Tibial nerve (tissue), 4 donors: Measurements from ENCODE around the gene GSN.

Source experiments
- CTCF ChIP-seq, 5 experiments: fragments of 200-600 bp in 3 of 5; fragments of 450-650 bp in 2 of 5; sonication (generic) in 3 of 5; IDR thresholded peaks; one replicate each; pipeline ENCODE4 v1.5.1; 2016 to 2019; ENCODE audit warnings: antibody characterized with exemption in 5 of 5, mild to moderate bottlenecking in 3 of 5, moderate library complexity in 2 of 5
- EP300 ChIP-seq, 2 donors: sonication (generic); formaldehyde crosslinking; IDR thresholded peaks; one replicate each; pipeline ENCODE4 v1.6.1; 2017; ENCODE audit warnings: antibody characterized with exemption in 2 of 2, mild to moderate bottlenecking in 1 of 2
- POLR2A ChIP-seq, 2 donors: fragments of 450-650 bp; IDR thresholded peaks; one replicate each; pipeline ENCODE4 v1.6.1; 2017; ENCODE audit warnings: antibody characterized with exemption in 2 of 2, mild to moderate bottlenecking in 2 of 2, moderate library complexity in 2 of 2

DNA sequence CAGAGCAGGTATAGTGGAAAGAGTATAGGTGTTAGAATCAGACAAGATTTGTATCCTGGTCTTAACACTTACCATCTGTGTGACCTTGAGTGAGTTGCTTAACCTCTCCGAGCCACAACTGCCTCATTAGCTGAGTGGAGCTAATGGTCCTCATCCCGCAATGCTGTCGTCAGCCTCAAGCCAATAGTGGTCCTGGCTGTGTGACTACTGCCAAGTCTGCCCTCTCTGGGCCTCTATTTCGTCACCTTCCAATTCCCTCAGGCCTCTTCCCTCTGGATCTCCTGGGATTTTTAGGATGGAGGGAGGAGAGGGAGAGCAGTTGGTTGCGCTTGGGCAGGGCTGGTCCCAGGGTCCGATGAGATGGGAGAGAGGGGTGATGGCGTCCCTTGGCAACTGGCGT lies 60.5 kb downstream of the GSN start:
- no peak for TF ChIP-seq CTCF (IDR thresholded peaks at IDR 0.05)
- no peak for TF ChIP-seq EP300 (IDR thresholded peaks at IDR 0.05)
- no peak for TF ChIP-seq POLR2A (IDR thresholded peaks at IDR 0.05)
